HL-60/S4 (cell line): ENCODE results near the gene SPTBN4.
"Not testable (repeated sequence)": the region's sequence is repeated elsewhere in the genome, so short reads cannot be mapped to it uniquely, and the experiment has no call there.

Source experiments
- in situ Hi-C: fragments of 300-500 bp; cut with MboI; formaldehyde crosslinking; loops from 2 replicates; pipeline ENCODE4 v1.14.3; 2022; ENCODE audit warnings: low sequenced_read_pairs

Gene SPTBN4

DNA sequence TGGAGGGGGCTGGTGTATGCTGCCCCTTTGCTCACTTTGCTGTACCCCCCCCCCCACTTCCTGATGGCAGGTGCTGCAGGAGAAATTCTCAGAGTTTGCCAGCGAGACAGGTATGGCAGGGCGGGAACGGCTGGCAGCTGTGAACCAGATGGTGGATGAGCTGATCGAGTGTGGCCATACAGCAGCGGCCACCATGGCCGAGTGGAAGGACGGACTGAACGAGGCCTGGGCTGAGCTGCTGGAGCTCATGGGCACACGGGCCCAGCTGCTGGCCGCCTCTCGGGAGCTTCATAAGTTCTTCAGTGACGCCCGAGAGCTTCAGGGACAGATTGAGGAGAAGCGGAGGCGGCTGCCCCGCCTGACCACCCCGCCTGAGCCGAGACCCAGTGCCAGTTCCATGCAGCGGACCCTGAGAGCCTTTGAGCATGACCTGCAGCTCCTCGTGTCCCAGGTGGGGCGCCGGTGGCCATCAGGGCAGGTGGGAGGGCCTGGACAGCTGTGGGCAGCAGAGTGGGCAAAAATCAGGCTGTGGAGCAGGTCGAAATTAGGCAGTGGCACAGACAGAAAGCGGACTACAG, 90.2 kb downstream of the SPTBN4 start:
- in situ Hi-C loops: no loop called here

- in situ Hi-C loops: no loop called here
These were observed 92.6 kb downstream of the SPTBN4 start for GRCh38 chr19:40559394-40559793.

DNA sequence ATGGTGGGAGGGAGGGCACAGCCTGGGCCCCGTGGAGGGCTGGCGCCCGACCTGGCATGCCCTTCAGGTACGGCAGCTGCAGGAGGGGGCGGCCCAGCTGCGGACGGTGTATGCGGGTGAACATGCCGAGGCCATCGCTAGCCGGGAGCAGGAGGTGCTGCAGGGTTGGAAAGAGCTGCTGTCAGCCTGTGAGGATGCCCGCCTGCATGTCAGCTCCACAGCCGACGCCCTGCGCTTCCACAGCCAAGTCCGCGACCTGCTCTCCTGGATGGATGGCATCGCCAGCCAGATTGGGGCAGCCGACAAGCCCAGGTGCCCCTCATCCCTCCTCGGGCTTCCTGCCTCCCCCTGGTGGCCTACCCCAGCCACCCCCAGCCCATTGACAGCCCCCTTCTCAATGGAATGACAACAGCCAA, 93.3 kb downstream of the SPTBN4 start:
- in situ Hi-C loops: no loop called here

GRCh38 chr19:40561947-40562346, 95.1 kb downstream of the SPTBN4 start:
- in situ Hi-C loops: no loop called here

DNA sequence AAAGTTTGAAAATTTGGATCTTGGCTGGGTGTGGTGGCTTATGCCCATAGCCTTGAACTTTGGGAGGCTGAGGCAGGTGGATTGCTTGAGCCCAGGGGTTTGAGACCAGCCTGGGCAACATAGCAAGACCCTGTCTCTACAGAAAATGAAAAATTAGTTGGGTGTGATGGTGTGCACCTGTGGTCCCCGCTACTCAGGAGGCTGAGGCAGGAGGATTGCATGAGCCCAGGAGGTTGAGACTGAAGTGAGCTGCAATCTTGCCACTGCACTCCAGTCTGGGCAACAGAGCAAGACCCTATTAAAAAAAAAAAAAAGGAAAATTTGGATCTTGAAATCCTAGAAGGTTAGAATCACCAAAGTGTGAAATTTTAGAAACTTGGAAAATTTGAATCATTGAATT, 97.7 kb downstream of the SPTBN4 start:
- in situ Hi-C loops: not testable (repeated sequence)

DNA sequence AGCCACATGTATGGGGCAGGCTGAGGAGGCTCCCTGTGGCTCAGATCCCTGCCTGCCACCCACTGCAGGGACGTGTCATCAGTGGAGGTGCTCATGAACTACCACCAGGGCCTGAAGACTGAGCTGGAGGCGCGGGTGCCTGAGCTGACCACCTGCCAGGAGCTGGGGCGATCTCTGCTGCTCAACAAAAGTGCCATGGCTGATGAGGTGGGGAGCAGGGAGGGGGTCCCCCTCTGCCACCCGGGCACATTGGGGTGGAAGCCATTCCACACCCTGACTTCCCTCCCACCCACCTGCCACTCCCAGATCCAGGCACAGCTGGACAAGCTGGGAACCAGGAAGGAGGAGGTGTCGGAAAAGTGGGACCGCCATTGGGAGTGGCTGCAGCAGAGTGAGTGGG, 98.6 kb downstream of the SPTBN4 start:
- in situ Hi-C loops: no loop called here

GRCh38 chr19:40565910-40566495, 99.2 kb downstream of the SPTBN4 start:
- in situ Hi-C loops: no loop called here

- in situ Hi-C loops: no loop called here
These were observed 100.4 kb downstream of the SPTBN4 start for GRCh38 chr19:40567040-40567749.

GRCh38 chr19:40567750-40568494, 101.1 kb downstream of the SPTBN4 start:
- in situ Hi-C loops: no loop called here

DNA sequence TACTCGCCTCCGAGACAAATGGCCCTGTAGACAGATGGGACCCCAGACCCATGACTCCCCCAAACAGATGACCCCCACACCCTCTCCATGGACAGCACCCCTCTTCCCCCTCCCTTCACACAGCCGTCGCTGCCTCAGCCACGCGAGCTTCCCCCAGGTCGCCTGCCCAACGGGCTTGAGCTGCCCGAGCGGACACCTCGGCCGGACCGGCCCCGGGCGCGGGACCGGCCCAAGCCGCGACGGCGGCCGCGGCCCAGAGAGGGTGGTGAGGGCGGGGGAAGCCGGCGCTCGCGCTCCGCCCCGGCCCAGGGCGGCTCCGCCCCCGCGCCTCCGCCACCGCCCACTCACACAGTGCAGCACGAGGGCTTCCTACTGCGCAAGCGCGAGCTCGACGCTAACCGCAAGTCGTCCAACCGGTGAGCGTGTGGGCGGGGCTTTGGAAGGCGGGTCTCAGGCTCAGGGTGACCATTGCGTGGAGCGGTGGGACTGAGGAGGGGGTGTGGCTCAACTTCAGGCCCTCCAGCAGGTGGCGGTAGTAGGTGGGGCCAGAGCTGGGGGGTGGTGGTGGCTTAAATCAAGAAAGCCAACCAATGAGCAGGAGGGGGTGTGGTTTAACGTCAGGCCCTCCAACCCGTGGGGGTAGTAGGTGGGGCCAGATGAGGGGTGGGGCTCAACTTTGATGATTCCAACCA, 103.7 kb downstream of the SPTBN4 start:
- in situ Hi-C loops: no loop called here

GRCh38 chr19:40571005-40571318, 104.2 kb downstream of the SPTBN4 start:
- in situ Hi-C loops: no loop called here

DNA sequence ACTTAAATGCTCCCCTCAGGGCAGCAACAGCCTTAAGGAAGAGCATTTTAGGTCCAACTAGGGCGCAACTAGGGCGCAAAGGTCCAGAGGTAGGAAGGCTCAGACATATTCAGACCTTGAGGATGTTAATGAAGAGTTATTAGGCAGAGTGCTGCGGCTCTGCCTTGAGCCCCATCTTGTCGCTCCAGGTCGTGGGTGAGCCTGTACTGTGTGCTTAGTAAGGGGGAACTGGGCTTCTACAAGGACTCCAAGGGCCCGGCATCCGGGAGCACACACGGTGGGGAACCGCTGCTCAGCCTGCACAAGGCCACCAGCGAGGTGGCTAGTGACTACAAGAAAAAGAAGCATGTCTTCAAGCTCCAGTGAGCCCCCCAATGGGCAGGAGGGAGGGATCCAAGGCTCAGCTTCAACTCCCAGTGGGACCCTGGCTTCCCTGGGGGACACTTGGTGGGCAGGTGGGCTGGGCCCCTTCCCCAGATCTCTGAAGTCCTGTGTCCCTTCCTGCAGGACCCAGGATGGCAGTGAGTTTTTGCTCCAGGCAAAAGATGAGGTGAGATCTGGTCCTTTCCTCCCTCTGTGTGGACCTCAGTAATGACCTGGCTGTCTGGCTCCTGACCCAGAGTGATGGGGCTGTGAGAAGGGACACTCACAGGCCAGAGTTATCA, 105.2 kb downstream of the SPTBN4 start:
- in situ Hi-C loops: no loop called here

- in situ Hi-C loops: no loop called here
These were observed 108.5 kb downstream of the SPTBN4 start for GRCh38 chr19:40575326-40575725.

GRCh38 chr19:40576151-40576584, 109.4 kb downstream of the SPTBN4 start:
- in situ Hi-C loops: no loop called here

GRCh38 chr19:40576585-40577451, 110.0 kb downstream of the SPTBN4 start, which contains the start of gene SHKBP1:
Gene SHKBP1 (plus strand): TSS chr19:40576873. CDS start chr19:40576900, 27 bp downstream.
- in situ Hi-C loops: no loop called here

DNA sequence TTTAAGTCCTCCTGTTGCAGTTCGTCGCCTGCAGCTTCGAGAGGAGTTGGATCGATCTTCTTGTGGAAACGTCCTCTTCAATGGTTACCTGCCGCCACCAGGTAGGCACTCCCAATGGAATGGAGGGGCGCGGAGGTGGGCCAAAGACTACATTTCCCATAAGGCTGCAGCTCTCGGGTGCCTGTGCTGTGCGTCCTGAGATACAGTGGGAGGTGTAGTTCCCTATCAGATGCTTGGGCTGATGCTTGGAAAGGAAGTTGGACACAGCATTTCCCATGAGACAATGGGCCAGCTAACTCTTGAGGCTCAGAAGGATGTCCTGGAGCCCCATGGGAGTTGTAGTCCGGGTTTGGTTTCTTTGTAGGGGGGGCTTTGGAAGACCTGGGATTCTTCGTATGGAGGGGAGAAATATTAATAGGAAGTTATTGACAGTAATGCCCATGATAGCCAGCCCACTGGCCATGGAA, 111.7 kb downstream of the SPTBN4 start:
- in situ Hi-C loops: no loop called here

- in situ Hi-C loops: no loop called here
These were observed 113.8 kb downstream of the SPTBN4 start for GRCh38 chr19:40580619-40581018.

DNA sequence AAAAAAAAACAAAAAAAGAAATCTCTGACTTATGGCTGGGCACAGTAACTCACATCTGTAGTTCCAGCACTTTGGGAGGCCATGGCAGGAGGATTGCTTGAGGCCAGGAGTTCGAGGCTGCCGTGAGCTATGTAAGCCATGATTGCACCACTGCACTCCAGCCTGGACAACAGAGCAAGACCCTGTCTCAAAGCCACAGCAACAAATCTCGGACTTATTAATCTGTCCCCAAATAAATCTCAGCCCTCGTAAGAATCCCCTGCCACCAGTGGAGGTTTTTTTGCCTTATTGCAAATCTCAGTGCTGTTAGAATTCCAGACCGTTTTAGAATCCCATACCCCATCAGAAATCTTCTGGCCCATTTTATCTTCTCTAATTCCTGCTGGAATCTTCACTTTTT, 114.7 kb downstream of the SPTBN4 start:
- in situ Hi-C loops: no loop called here

GRCh38 chr19:40582467-40582866, 115.7 kb downstream of the SPTBN4 start:
- in situ Hi-C loops: no loop called here

DNA sequence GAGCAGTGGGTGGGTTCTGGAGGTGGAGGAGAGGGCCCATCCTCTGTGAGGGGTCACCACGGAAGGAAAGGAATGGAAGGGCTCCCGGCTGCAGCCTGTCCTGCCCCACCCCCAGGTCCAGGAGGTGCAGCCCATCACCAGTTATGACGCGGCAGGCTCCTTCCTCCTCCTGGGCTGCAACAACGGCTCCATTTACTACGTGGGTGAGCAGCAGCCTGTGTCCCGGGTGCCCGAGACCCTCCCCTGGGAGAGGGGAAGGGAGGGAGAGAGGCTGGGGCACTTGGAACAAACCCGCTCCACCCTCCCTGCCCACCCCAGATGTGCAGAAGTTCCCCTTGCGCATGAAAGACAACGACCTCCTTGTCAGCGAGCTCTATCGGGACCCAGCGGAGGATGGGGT, 116.5 kb downstream of the SPTBN4 start:
- in situ Hi-C loops: no loop called here
